K562 (cell line): ENCODE measurements around the gene MMP2. TPM values are rescaled to one million over a fixed set of nuclear protein-coding genes. Genes with fewer than 3 reads are reported as not detected.
A peak's percentile ranks its signal among the peaks of the same experiment; 100 is the strongest.

Experiments used
- CBFB ChIP-seq: sonication (generic); formaldehyde crosslinking; IDR thresholded peaks from 2 replicates; pipeline ENCODE4 v1.4.0; 2020; ENCODE audit warnings: mild to moderate bottlenecking, missing genetic modification reagents
- CHD4 ChIP-seq: fragments of 200-600 bp; sonication (generic); IDR thresholded peaks from 3 replicates; pipeline ENCODE4 v1.6.1; 2012; ENCODE audit warnings: low read depth, mild to moderate bottlenecking, mixed read lengths, low read length, inconsistent platforms; ENCODE audit not compliant: insufficient read depth, insufficient replicate concordance, poor library complexity, severe bottlenecking
- FOXK1 ChIP-seq: sonication (generic); formaldehyde crosslinking; IDR thresholded peaks from 2 replicates; pipeline ENCODE4 v1.8.0; 2022; ENCODE audit warnings: missing genetic modification reagents, mild to moderate bottlenecking, borderline replicate concordance
- GTF2E2 ChIP-seq: fragments of 200-800 bp; sonication (Bioruptor generic); IDR thresholded peaks from 2 replicates; pipeline ENCODE4 v1.6.1; 2016; ENCODE audit warnings: missing genetic modification characterization, missing compliant biosample characterization
- HLTF ChIP-seq: fragments of 450-650 bp; IDR thresholded peaks from 2 replicates; pipeline ENCODE4 v1.6.1; 2016
- ILF3 ChIP-seq: fragments of 450-650 bp; IDR thresholded peaks from 2 replicates; pipeline ENCODE4 v1.6.1; 2018; ENCODE audit warnings: antibody characterized with exemption, mild to moderate bottlenecking, moderate library complexity, borderline replicate concordance
- PYGO2 ChIP-seq: fragments of 450-650 bp; IDR thresholded peaks from 2 replicates; pipeline ENCODE4 v1.6.1; 2016; ENCODE audit warnings: mild to moderate bottlenecking, missing genetic modification characterization, moderate library complexity, missing compliant biosample characterization
- RBBP5 ChIP-seq: fragments of 200-600 bp; sonication (generic); IDR thresholded peaks from 2 replicates; pipeline ENCODE4 v1.6.1; 2012; ENCODE audit warnings: borderline replicate concordance, mild to moderate bottlenecking, low read length, control low read depth, inconsistent platforms; ENCODE audit not compliant: insufficient read depth, poor library complexity, severe bottlenecking
- RBM22 ChIP-seq: fragments of 200-400 bp; formaldehyde crosslinking; IDR thresholded peaks from 2 replicates; pipeline ENCODE4 v1.6.1; 2018; ENCODE audit warnings: low read length, low read depth; ENCODE audit not compliant: poor library complexity, severe bottlenecking
- SMAD1 ChIP-seq: fragments of 150-350 bp; IDR thresholded peaks from 2 replicates; pipeline ENCODE4 v1.6.1; 2014; ENCODE audit warnings: low read length, low read depth; ENCODE audit not compliant: partially characterized antibody
- SMAD2 ChIP-seq: fragments of 150-350 bp; IDR thresholded peaks from 2 replicates; pipeline ENCODE4 v1.6.1; 2014; ENCODE audit warnings: low read depth, mild to moderate bottlenecking, low read length
- SREBF1 ChIP-seq: fragments of 150-350 bp; IDR thresholded peaks from 2 replicates; pipeline ENCODE4 v1.6.1; 2014; ENCODE audit warnings: antibody characterized with exemption, low read depth, low read length, borderline replicate concordance
- TCF7 ChIP-seq: sonication (generic); IDR thresholded peaks from 2 replicates; pipeline ENCODE4 v1.6.1; 2016; ENCODE audit warnings: antibody characterized with exemption, borderline replicate concordance
- TGIF2 ChIP-seq: sonication (generic); formaldehyde crosslinking; IDR thresholded peaks from 2 replicates; pipeline ENCODE4 v1.8.1; 2022; ENCODE audit warnings: mild to moderate bottlenecking, missing genetic modification reagents, moderate library complexity
- XRCC5 ChIP-seq: fragments of 200-400 bp; formaldehyde crosslinking; IDR thresholded peaks from 2 replicates; pipeline ENCODE4 v1.6.1; 2017; ENCODE audit warnings: low read depth, mild to moderate bottlenecking, low read length
- ZNF316 ChIP-seq: fragments of 450-650 bp; IDR thresholded peaks from 2 replicates; pipeline ENCODE4 v1.6.1; 2016
- ZNF589 ChIP-seq: fragments of 200-800 bp; sonication (Bioruptor generic); IDR thresholded peaks from 2 replicates; pipeline ENCODE4 v1.6.1; 2016; ENCODE audit warnings: low read depth, missing genetic modification characterization, missing compliant biosample characterization
- ZNF696 ChIP-seq: fragments of 250-450 bp; sonication (Bioruptor Pico); conservative IDR thresholded peaks from 2 replicates; pipeline ENCODE4 v1.4.0; 2020; ENCODE audit warnings: mild to moderate bottlenecking, moderate library complexity
- ZNF830 ChIP-seq: fragments of 250-450 bp; sonication (Bioruptor Pico); IDR thresholded peaks from 2 replicates; pipeline ENCODE4 v1.5.0; 2021; ENCODE audit warnings: mild to moderate bottlenecking
- polyA plus RNA-seq, 8 experiments: library from polyadenylated mRNA; depleted of rRNA in 4 of 8; stranded (reverse) in 5 of 8; unstranded in 3 of 8; fragments of >200 nt; fragmentation: Nextera tagmentation in 2 of 8; fragmentation: Illumina TruSeq in 1 of 8; extraction: Ambion mirVana in 2 of 8; extraction: Trizol in 1 of 8; gene quantifications; 2 replicates each; pipeline versions ENCODE4 v1.2.1 to v1.2.3, GENCODE V29; 2011 to 2014; ENCODE audit warnings: inconsistent platforms in 1 of 8, missing spikeins in 1 of 8
- total RNA-seq, 7 experiments: library from RNA; depleted of rRNA in 6 of 7; stranded (reverse); fragments of >200 nt in 6 of 7; fragmentation: Illumina TruSeq in 2 of 7; extraction: Trizol in 2 of 7; gene quantifications; 2 replicates each; pipeline versions ENCODE4 v1.2.1 to v1.2.3, GENCODE V29; 2011 to 2021; ENCODE audit warnings: low replicate concordance in 1 of 7
- TF ChIP-seq, protein P1 (sequence below): fragments of 250-450 bp; sonication (Bioruptor Pico); IDR thresholded peaks from 2 replicates; pipeline ENCODE4 v1.4.0; 2020; ENCODE audit warnings: mild to moderate bottlenecking
- TF ChIP-seq, protein P2 (sequence below): sonication (generic); formaldehyde crosslinking; IDR thresholded peaks from 2 replicates; pipeline ENCODE4 v1.8.0; 2022; ENCODE audit warnings: mild to moderate bottlenecking, missing genetic modification reagents, borderline replicate concordance
- TF ChIP-seq, protein P3 (sequence below): sonication (generic); formaldehyde crosslinking; IDR thresholded peaks from 2 replicates; pipeline ENCODE4 v1.8.1; 2023; ENCODE audit warnings: mild to moderate bottlenecking, missing genetic modification reagents, moderate library complexity
- TF ChIP-seq, protein P4 (sequence below): fragments of 250-450 bp; sonication (Bioruptor Pico); IDR thresholded peaks from 2 replicates; pipeline ENCODE4 v1.5.0; 2021; ENCODE audit warnings: mild to moderate bottlenecking, borderline replicate concordance

The MMP2 gene
- total and polyA plus RNA-seq, 9 of the 15 experiments (the other 6 are each of a cell fraction or from before 2014, with no cell fraction given): 0.05 to 0.53 TPM; not detected in 7

DNA sequence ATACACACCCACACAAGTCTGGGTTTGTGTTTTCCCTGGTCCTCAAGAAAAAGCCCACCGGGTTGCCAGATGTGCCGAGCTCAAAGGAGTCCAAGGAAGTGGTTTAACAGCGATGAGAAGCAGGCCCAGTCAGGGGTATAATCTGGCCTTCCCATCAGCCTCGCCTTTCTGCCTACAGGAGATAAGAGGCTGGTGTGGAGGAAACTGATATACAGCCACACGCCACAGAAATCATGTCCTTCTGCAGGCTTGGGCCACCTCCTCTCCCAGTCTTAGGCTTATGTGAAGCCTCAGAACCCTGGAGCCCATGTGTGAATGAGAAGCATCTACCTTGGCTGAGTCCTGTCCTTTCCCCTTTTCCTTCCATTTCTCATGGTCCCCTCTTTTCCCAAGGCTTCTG lies 43.6 kb upstream of the MMP2 start (continued):
- TF ChIP-seq ZNF589 (CRISPR knock-in tag): peak; percentile 87; the same call in 1 of the 2 replicates
- TF ChIP-seq GTF2E2 (tag): no peak
- no peak for TF ChIP-seq XRCC5
- TF ChIP-seq, protein P1, sequence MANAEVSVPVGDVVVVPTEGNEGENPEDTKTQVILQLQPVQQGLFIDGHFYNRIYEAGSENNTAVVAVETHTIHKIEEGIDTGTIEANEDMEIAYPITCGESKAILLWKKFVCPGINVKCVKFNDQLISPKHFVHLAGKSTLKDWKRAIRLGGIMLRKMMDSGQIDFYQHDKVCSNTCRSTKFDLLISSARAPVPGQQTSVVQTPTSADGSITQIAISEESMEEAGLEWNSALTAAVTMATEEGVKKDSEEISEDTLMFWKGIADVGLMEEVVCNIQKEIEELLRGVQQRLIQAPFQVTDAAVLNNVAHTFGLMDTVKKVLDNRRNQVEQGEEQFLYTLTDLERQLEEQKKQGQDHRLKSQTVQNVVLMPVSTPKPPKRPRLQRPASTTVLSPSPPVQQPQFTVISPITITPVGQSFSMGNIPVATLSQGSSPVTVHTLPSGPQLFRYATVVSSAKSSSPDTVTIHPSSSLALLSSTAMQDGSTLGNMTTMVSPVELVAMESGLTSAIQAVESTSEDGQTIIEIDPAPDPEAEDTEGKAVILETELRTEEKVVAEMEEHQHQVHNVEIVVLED: no peak
- no peak for TF ChIP-seq CHD4
- TF ChIP-seq ZNF696 (CRISPR knock-in tag): no peak
- TF ChIP-seq ZNF830: no peak
- TF ChIP-seq, protein P2, sequence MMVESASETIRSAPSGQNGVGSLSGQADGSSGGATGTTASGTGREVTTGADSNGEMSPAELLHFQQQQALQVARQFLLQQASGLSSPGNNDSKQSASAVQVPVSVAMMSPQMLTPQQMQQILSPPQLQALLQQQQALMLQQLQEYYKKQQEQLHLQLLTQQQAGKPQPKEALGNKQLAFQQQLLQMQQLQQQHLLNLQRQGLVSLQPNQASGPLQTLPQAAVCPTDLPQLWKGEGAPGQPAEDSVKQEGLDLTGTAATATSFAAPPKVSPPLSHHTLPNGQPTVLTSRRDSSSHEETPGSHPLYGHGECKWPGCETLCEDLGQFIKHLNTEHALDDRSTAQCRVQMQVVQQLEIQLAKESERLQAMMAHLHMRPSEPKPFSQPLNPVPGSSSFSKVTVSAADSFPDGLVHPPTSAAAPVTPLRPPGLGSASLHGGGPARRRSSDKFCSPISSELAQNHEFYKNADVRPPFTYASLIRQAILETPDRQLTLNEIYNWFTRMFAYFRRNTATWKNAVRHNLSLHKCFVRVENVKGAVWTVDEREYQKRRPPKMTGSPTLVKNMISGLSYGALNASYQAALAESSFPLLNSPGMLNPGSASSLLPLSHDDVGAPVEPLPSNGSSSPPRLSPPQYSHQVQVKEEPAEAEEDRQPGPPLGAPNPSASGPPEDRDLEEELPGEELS: no peak
- TF ChIP-seq ILF3: no peak
- TF ChIP-seq HLTF: no peak
- no peak for TF ChIP-seq RBM22
- TF ChIP-seq, protein P3, sequence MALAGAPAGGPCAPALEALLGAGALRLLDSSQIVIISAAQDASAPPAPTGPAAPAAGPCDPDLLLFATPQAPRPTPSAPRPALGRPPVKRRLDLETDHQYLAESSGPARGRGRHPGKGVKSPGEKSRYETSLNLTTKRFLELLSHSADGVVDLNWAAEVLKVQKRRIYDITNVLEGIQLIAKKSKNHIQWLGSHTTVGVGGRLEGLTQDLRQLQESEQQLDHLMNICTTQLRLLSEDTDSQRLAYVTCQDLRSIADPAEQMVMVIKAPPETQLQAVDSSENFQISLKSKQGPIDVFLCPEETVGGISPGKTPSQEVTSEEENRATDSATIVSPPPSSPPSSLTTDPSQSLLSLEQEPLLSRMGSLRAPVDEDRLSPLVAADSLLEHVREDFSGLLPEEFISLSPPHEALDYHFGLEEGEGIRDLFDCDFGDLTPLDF (CRISPR knock-in tag): no peak
- no peak for TF ChIP-seq SMAD2
- no peak for TF ChIP-seq PYGO2 (tag)
- TF ChIP-seq TCF7: no peak
- TF ChIP-seq SREBF1: no peak
- no peak for TF ChIP-seq TGIF2
- TF ChIP-seq SMAD1: no peak
- TF ChIP-seq ZNF316: no peak
- TF ChIP-seq RBBP5: no peak
- TF ChIP-seq, protein P4, sequence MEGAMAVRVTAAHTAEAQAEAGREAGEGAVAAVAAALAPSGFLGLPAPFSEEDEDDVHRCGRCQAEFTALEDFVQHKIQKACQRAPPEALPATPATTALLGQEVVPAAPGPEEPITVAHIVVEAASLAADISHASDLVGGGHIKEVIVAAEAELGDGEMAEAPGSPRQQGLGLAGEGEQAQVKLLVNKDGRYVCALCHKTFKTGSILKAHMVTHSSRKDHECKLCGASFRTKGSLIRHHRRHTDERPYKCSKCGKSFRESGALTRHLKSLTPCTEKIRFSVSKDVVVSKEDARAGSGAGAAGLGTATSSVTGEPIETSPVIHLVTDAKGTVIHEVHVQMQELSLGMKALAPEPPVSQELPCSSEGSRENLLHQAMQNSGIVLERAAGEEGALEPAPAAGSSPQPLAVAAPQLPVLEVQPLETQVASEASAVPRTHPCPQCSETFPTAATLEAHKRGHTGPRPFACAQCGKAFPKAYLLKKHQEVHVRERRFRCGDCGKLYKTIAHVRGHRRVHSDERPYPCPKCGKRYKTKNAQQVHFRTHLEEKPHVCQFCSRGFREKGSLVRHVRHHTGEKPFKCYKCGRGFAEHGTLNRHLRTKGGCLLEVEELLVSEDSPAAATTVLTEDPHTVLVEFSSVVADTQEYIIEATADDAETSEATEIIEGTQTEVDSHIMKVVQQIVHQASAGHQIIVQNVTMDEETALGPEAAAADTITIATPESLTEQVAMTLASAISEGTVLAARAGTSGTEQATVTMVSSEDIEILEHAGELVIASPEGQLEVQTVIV (CRISPR knock-in tag): no peak
- no peak for TF ChIP-seq CBFB (CRISPR knock-in tag)
- TF ChIP-seq FOXK1 (CRISPR knock-in tag): no peak
